ENCODE measurements around the gene KLK3.
"Not testable (repeated sequence)": the region's sequence is repeated elsewhere in the genome, so short reads cannot be mapped to it uniquely, and the experiment has no call there.

KLK3 gene

GRCh38 chr19:50859849-50860248 lies 5.1 kb downstream of the KLK3 start:
- in situ Hi-C loops (cut with MboI; ENCODE audit: low sequenced_read_pairs), result no loop called here

- in situ Hi-C loops (cut with MboI; ENCODE audit: low sequenced_read_pairs), result no loop called here
Observed at GRCh38 chr19:50861010-50861409, 6.3 kb downstream of the KLK3 start.

- in situ Hi-C loops (cut with MboI; ENCODE audit: low sequenced_read_pairs), result no loop called here
Observed at GRCh38 chr19:50861496-50862286, 7.0 kb downstream of the KLK3 start.

GRCh38 chr19:50869479-50869878 lies 14.8 kb downstream of the KLK3 start:
- in situ Hi-C loops (cut with MboI; ENCODE audit: low sequenced_read_pairs), result no loop called here

- in situ Hi-C loops (cut with MboI; ENCODE audit: low sequenced_read_pairs), result no loop called here
Observed at GRCh38 chr19:50870417-50871089, 15.8 kb downstream of the KLK3 start.

- in situ Hi-C loops (cut with MboI; ENCODE audit: low sequenced_read_pairs), result no loop called here
Observed at GRCh38 chr19:50873056-50873455, 18.3 kb downstream of the KLK3 start, which contains the start of gene KLK2. Gene KLK2 (plus strand): TSS chr19:50873439. CDS start chr19:50873474, 35 bp downstream.

GRCh38 chr19:50874211-50874610 lies 19.5 kb downstream of the KLK3 start:
- in situ Hi-C loops (cut with MboI; ENCODE audit: low sequenced_read_pairs), result no loop called here

- in situ Hi-C loops (cut with MboI; ENCODE audit: low sequenced_read_pairs), result no loop called here
Observed at GRCh38 chr19:50875795-50876422, 21.2 kb downstream of the KLK3 start.

GRCh38 chr19:50876456-50876855 lies 21.7 kb downstream of the KLK3 start:
- in situ Hi-C loops (cut with MboI; ENCODE audit: low sequenced_read_pairs), result no loop called here

- in situ Hi-C loops (cut with MboI; ENCODE audit: low sequenced_read_pairs), result no loop called here
Observed at GRCh38 chr19:50877338-50877737, 22.6 kb downstream of the KLK3 start.

GRCh38 chr19:50878851-50879250 lies 24.1 kb downstream of the KLK3 start:
- in situ Hi-C loops (cut with MboI; ENCODE audit: low sequenced_read_pairs), result no loop called here

GRCh38 chr19:50880241-50880640 lies 25.5 kb downstream of the KLK3 start:
- in situ Hi-C loops (cut with MboI; ENCODE audit: low sequenced_read_pairs), result no loop called here

- in situ Hi-C loops (cut with MboI; ENCODE audit: low sequenced_read_pairs), result no loop called here
Observed at GRCh38 chr19:50882188-50882587, 27.5 kb downstream of the KLK3 start.

GRCh38 chr19:50889638-50890037 lies 34.9 kb downstream of the KLK3 start:
- in situ Hi-C loops (cut with MboI; ENCODE audit: low sequenced_read_pairs), result no loop called here

- in situ Hi-C loops (cut with MboI; ENCODE audit: low sequenced_read_pairs), result no loop called here
Observed at GRCh38 chr19:50890422-50891252, 35.9 kb downstream of the KLK3 start.

- in situ Hi-C loops (cut with MboI; ENCODE audit: low sequenced_read_pairs), result no loop called here
Observed at GRCh38 chr19:50891253-50891625, 36.5 kb downstream of the KLK3 start.

GRCh38 chr19:50893047-50893736 lies 38.5 kb downstream of the KLK3 start:
- in situ Hi-C loops (cut with MboI; ENCODE audit: low sequenced_read_pairs), result no loop called here

- in situ Hi-C loops (cut with MboI; ENCODE audit: low sequenced_read_pairs), result no loop called here
Observed at GRCh38 chr19:50894478-50895356, 40.0 kb downstream of the KLK3 start.

- in situ Hi-C loops (cut with MboI; ENCODE audit: low sequenced_read_pairs), result not testable (repeated sequence)
Observed at GRCh38 chr19:50896089-50896590, 41.4 kb downstream of the KLK3 start.
